WTC11 (cell line): ENCODE measurements around the gene SOX5.

ENCODE experiments used
- CREM ChIP-seq: sonication (generic); formaldehyde crosslinking; IDR thresholded peaks from 2 replicates; pipeline ENCODE4 v1.8.1; 2022; ENCODE audit warnings: mild to moderate bottlenecking, missing genetic modification reagents, moderate library complexity
- TF ChIP-seq, protein P1 (sequence below): fragments of 200-600 bp; IDR thresholded peaks from 2 replicates; pipeline ENCODE4 v1.8.0; 2022; ENCODE audit warnings: antibody characterized with exemption

GRCh38 chr12:23655112-23655511 lies 294.4 kb downstream of the SOX5 start:
- TF ChIP-seq, protein P1, sequence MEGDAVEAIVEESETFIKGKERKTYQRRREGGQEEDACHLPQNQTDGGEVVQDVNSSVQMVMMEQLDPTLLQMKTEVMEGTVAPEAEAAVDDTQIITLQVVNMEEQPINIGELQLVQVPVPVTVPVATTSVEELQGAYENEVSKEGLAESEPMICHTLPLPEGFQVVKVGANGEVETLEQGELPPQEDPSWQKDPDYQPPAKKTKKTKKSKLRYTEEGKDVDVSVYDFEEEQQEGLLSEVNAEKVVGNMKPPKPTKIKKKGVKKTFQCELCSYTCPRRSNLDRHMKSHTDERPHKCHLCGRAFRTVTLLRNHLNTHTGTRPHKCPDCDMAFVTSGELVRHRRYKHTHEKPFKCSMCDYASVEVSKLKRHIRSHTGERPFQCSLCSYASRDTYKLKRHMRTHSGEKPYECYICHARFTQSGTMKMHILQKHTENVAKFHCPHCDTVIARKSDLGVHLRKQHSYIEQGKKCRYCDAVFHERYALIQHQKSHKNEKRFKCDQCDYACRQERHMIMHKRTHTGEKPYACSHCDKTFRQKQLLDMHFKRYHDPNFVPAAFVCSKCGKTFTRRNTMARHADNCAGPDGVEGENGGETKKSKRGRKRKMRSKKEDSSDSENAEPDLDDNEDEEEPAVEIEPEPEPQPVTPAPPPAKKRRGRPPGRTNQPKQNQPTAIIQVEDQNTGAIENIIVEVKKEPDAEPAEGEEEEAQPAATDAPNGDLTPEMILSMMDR = no peak
- no peak for TF ChIP-seq CREM (CRISPR knock-in tag)
